Activated CD4-positive, alpha-beta T cell treated with anti-CD3 and anti-CD28 coated beads, Interleukin-2, amount 50 U/mL, for 1 hour (primary cell): Measurements from ENCODE around the gene SGCD.
"Not testable (repeated sequence)": the region's sequence is repeated elsewhere in the genome, so short reads cannot be mapped to it uniquely, and the experiment has no call there.

Source experiments
- DNase-seq: peaks from one replicate; pipeline ENCODE4 v3.0.0-alpha.2; 2020

Gene SGCD

GRCh38 chr5:156664832-156665231 lies 337.9 kb downstream of the SGCD start:
- not testable (repeated sequence) for DNase-seq

GRCh38 chr5:156666686-156667085 lies 339.7 kb downstream of the SGCD start:
- not testable (repeated sequence) for DNase-seq

GRCh38 chr5:156667616-156668015 lies 340.7 kb downstream of the SGCD start:
- no peak for DNase-seq

- no peak for DNase-seq
Observed at GRCh38 chr5:156669416-156669815, 342.5 kb downstream of the SGCD start.

- DNase-seq: no peak
Observed at GRCh38 chr5:156670615-156671014, 343.7 kb downstream of the SGCD start.

- DNase-seq: no peak
Observed at GRCh38 chr5:156675395-156675794, 348.4 kb downstream of the SGCD start.

- no peak for DNase-seq
Observed at GRCh38 chr5:156677963-156678362, 351.0 kb downstream of the SGCD start.

- no peak for DNase-seq
Observed at GRCh38 chr5:156678484-156678883, 351.5 kb downstream of the SGCD start.

- no peak for DNase-seq
Observed at GRCh38 chr5:156680831-156681230, 353.9 kb downstream of the SGCD start.

GRCh38 chr5:156681265-156681664 lies 354.3 kb downstream of the SGCD start:
- no peak for DNase-seq

GRCh38 chr5:156682971-156683370 lies 356.0 kb downstream of the SGCD start:
- no peak for DNase-seq

- DNase-seq: no peak
Observed at GRCh38 chr5:156683509-156683908, 356.5 kb downstream of the SGCD start.

GRCh38 chr5:156684216-156684615 lies 357.3 kb downstream of the SGCD start:
- DNase-seq: no peak

GRCh38 chr5:156685481-156685880 lies 358.5 kb downstream of the SGCD start:
- DNase-seq: no peak

GRCh38 chr5:156686380-156686779 lies 359.4 kb downstream of the SGCD start:
- no peak for DNase-seq

GRCh38 chr5:156686796-156687195 lies 359.8 kb downstream of the SGCD start:
- DNase-seq: no peak

- DNase-seq: no peak
Observed at GRCh38 chr5:156687514-156687913, 360.6 kb downstream of the SGCD start.

GRCh38 chr5:156691572-156691971 lies 364.6 kb downstream of the SGCD start:
- no peak for DNase-seq

GRCh38 chr5:156693113-156693512 lies 366.1 kb downstream of the SGCD start:
- no peak for DNase-seq

- DNase-seq: no peak
Observed at GRCh38 chr5:156694598-156694997, 367.6 kb downstream of the SGCD start.

- no peak for DNase-seq
Observed at GRCh38 chr5:156695774-156696173, 368.8 kb downstream of the SGCD start.

- DNase-seq: no peak
Observed at GRCh38 chr5:156698323-156698722, 371.4 kb downstream of the SGCD start.

GRCh38 chr5:156699147-156699546 lies 372.2 kb downstream of the SGCD start:
- no peak for DNase-seq

GRCh38 chr5:156704139-156704538 lies 377.2 kb downstream of the SGCD start:
- DNase-seq: no peak

- no peak for DNase-seq
Observed at GRCh38 chr5:156706631-156707030, 379.7 kb downstream of the SGCD start.

- no peak for DNase-seq
Observed at GRCh38 chr5:156707750-156708149, 380.8 kb downstream of the SGCD start.
